PFSK-1 (cell line): ENCODE data around the gene BBIP1.

Experiments
- SIN3A ChIP-seq: IDR thresholded peaks from 2 replicates; pipeline ENCODE4 v1.6.1; 2012; ENCODE audit warnings: mild to moderate bottlenecking, low read length, moderate library complexity, borderline replicate concordance; ENCODE audit not compliant: insufficient read depth
- TAF1 ChIP-seq: IDR thresholded peaks from 2 replicates; pipeline ENCODE4 v1.6.1; 2012; ENCODE audit warnings: low read length, control low read depth, borderline replicate concordance; ENCODE audit not compliant: insufficient read depth
- TF ChIP-seq, protein P1 (sequence below), 2 experiments: IDR thresholded peaks; 2 replicates each; pipeline versions ENCODE4 v1.6.1 to v1.8.0; 2011 to 2012; ENCODE audit warnings: low read depth in 2 of 2, low read length in 2 of 2, control low read depth in 1 of 2, inconsistent platforms in 1 of 2, mild to moderate bottlenecking in 1 of 2, moderate library complexity in 1 of 2; ENCODE audit not compliant: insufficient read depth in 1 of 2

DNA sequence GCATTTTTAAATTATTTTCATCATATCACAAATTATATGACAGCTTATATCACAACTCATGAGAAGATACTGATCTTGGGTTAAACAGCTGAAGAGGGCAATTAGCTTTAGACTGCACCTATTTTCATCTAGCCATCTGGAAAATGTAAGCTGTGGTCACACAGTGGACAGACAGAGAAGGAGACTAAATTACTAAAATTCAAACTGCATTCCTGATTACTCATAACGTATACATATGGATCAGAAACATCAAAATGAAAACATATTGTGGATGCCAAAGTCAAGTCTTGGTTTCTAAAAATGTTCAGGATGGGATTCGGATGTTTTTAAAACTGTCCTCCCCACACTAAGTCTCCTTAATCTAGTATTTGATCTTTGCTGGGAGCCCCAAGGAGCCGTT, 6.6 kb downstream of the BBIP1 start:
- TF ChIP-seq SIN3A (no peak), TAF1 (no peak)
- TF ChIP-seq, protein P1, sequence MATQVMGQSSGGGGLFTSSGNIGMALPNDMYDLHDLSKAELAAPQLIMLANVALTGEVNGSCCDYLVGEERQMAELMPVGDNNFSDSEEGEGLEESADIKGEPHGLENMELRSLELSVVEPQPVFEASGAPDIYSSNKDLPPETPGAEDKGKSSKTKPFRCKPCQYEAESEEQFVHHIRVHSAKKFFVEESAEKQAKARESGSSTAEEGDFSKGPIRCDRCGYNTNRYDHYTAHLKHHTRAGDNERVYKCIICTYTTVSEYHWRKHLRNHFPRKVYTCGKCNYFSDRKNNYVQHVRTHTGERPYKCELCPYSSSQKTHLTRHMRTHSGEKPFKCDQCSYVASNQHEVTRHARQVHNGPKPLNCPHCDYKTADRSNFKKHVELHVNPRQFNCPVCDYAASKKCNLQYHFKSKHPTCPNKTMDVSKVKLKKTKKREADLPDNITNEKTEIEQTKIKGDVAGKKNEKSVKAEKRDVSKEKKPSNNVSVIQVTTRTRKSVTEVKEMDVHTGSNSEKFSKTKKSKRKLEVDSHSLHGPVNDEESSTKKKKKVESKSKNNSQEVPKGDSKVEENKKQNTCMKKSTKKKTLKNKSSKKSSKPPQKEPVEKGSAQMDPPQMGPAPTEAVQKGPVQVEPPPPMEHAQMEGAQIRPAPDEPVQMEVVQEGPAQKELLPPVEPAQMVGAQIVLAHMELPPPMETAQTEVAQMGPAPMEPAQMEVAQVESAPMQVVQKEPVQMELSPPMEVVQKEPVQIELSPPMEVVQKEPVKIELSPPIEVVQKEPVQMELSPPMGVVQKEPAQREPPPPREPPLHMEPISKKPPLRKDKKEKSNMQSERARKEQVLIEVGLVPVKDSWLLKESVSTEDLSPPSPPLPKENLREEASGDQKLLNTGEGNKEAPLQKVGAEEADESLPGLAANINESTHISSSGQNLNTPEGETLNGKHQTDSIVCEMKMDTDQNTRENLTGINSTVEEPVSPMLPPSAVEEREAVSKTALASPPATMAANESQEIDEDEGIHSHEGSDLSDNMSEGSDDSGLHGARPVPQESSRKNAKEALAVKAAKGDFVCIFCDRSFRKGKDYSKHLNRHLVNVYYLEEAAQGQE (IDR thresholded peaks at IDR 0.05; ENCODE audit: insufficient read depth in 1 of 2, low read depth in 2 of 2, low read length in 2 of 2), result no peak
